Glutamatergic neuron (in vitro differentiated cells): ENCODE data around the gene MT1X. TPM values are rescaled to one million over a fixed set of nuclear protein-coding genes. Genes with fewer than 3 reads are reported as not detected.

Experiments
- DNase-seq: peaks from one replicate; pipeline ENCODE4 v3.0.0; 2022
- H3K27ac Mint-ChIP-seq: one replicate; pipeline ENCODE4 v1.8.0; 2020; ENCODE audit warnings: mild to moderate bottlenecking, mixed read lengths, inconsistent platforms; ENCODE audit not compliant: unreplicated experiment
- H3K27me3 Mint-ChIP-seq: one replicate; pipeline ENCODE4 v1.8.0; 2020; ENCODE audit warnings: mild to moderate bottlenecking, moderate library complexity, mixed read lengths, inconsistent platforms; ENCODE audit not compliant: unreplicated experiment
- H3K36me3 Mint-ChIP-seq: one replicate; pipeline ENCODE4 v1.8.0; 2020; ENCODE audit warnings: mild to moderate bottlenecking, mixed read lengths, inconsistent platforms; ENCODE audit not compliant: unreplicated experiment
- H3K4me1 Mint-ChIP-seq: one replicate; pipeline ENCODE4 v1.8.0; 2020; ENCODE audit warnings: mild to moderate bottlenecking, low read depth, mixed read lengths, inconsistent platforms; ENCODE audit not compliant: unreplicated experiment
- H3K4me3 Mint-ChIP-seq: one replicate; pipeline ENCODE4 v1.8.0; 2020; ENCODE audit warnings: mild to moderate bottlenecking, mixed read lengths, inconsistent platforms; ENCODE audit not compliant: unreplicated experiment
- H3K9me3 Mint-ChIP-seq: one replicate; pipeline ENCODE4 v1.8.0; 2020; ENCODE audit warnings: mild to moderate bottlenecking, moderate library complexity, mixed read lengths, inconsistent platforms; ENCODE audit not compliant: unreplicated experiment
- CTCF ChIP-seq: fragments of 200-600 bp; sonication (generic); IDR thresholded peaks from one replicate; pipeline ENCODE4 v1.5.0; 2021; ENCODE audit not compliant: partially characterized antibody, unreplicated experiment
- total RNA-seq: library from RNA; stranded (reverse); fragmentation: NEBNext Ultra II Directional; extraction: Animal tissue kit (Norgen Biotek cat#: 25700); gene quantifications from one replicate; pipeline ENCODE4 v1.2.1, GENCODE V29; 2021; ENCODE audit not compliant: unreplicated experiment

Gene MT1X
- total RNA-seq, 1 donor from 2014 or later = 9.5 TPM

GRCh38 chr16:56700631-56701030, 18.4 kb downstream of the MT1X start:
- H3K27ac Mint-ChIP-seq = no peak overlapping the region
- DNase-seq = no peak
- peaks cover 3% of the 10 kb centered on the region for H3K27me3 Mint-ChIP-seq
- TF ChIP-seq CTCF = no peak
- H3K9me3 Mint-ChIP-seq = no peaks in the 10 kb centered on the region
- H3K4me3 Mint-ChIP-seq = no peak overlapping the region
- no peaks in the 10 kb centered on the region for H3K4me1 Mint-ChIP-seq
- H3K36me3 Mint-ChIP-seq = no peaks in the 10 kb centered on the region

GRCh38 chr16:56701534-56701933, 19.3 kb downstream of the MT1X start:
- DNase-seq = no peak
- Mint-ChIP-seq H3K4me1 (no peaks in the 10 kb centered on the region), H3K36me3 (no peaks in the 10 kb centered on the region), H3K9me3 (no peaks in the 10 kb centered on the region), H3K27ac (no peak overlapping the region), H3K27me3 (peaks cover 3% of the 10 kb centered on the region), H3K4me3 (no peak overlapping the region)
- TF ChIP-seq CTCF = no peak

GRCh38 chr16:56702836-56703235, 20.6 kb downstream of the MT1X start:
- no peak for DNase-seq
- H3K4me3 Mint-ChIP-seq = no peak overlapping the region
- H3K27ac Mint-ChIP-seq = no peak overlapping the region
- H3K9me3 Mint-ChIP-seq = no peaks in the 10 kb centered on the region
- peaks cover 3% of the 10 kb centered on the region for H3K27me3 Mint-ChIP-seq
- H3K36me3 Mint-ChIP-seq = no peaks in the 10 kb centered on the region
- no peak for TF ChIP-seq CTCF
- no peaks in the 10 kb centered on the region for H3K4me1 Mint-ChIP-seq

GRCh38 chr16:56708525-56709442, 26.5 kb downstream of the MT1X start:
- Mint-ChIP-seq H3K9me3 (peaks cover 2% of the 10 kb centered on the region), H3K27ac (peak overlapping the region; percentile 6), H3K4me3 (no peak overlapping the region), H3K27me3 (no peaks in the 10 kb centered on the region), H3K36me3 (no peaks in the 10 kb centered on the region), H3K4me1 (no peaks in the 10 kb centered on the region)
- DNase-seq = no peak
- TF ChIP-seq CTCF = no peak

GRCh38 chr16:56709443-56710040, 27.3 kb downstream of the MT1X start:
- TF ChIP-seq CTCF = no peak
- Mint-ChIP-seq H3K27me3 (no peaks in the 10 kb centered on the region), H3K4me3 (no peak overlapping the region), H3K4me1 (no peaks in the 10 kb centered on the region), H3K36me3 (no peaks in the 10 kb centered on the region), H3K27ac (peak overlapping the region; percentile 6), H3K9me3 (peaks cover 2% of the 10 kb centered on the region)
- DNase-seq = no peak
